T-cell (primary cell): ENCODE results near the gene ZBTB48. TPM values are rescaled to one million over a fixed set of nuclear protein-coding genes. Genes with fewer than 3 reads are reported as not detected.

ENCODE experiments used
- total RNA-seq, 35 experiments: library from RNA in 6 of 35; stranded (reverse) in 6 of 35; fragments of 120-200 nt in 1 of 35; gene quantifications; one replicate each; pipeline versions ENCODE4 v1.2.1 to v1.2.4 and lab custom pipeline; 2013 to 2026

Gene ZBTB48
- total RNA-seq, 5 donors from 2014 or later (not counting 1 experiment from before 2014, with no cell fraction given), result 42.2 to 82.3 (median 70.3) TPM

Other genes with a start within 250 kb of the ZBTB48 start
- 1 to 10 TPM; 6.1 to 9.3 (median 7.4) TPM for gene ACOT7, start 186.2 kb upstream of the ZBTB48 start, total RNA-seq
- gene HES2, start 160.1 kb upstream of the ZBTB48 start, total RNA-seq, result under 1 TPM in 1 of 5 donors, not detected in 4; 0.16 TPM
- gene ESPN, start 155.2 kb upstream of the ZBTB48 start, total RNA-seq, result 1 to 10 TPM; 2.1 to 9.2 (median 6.2) TPM
- 100 to 1,000 TPM; 215 to 580 (median 446) TPM for gene TNFRSF25, start 113.8 kb upstream of the ZBTB48 start, total RNA-seq
- 10 to 100 TPM in 1 of 5 donors, 1 to 10 TPM in 4; 7.1 to 18.2 (median 8.4) TPM for gene PLEKHG5, start 88.3 kb upstream of the ZBTB48 start, total RNA-seq
- 10 to 100 TPM; 48.6 to 66.6 (median 58.7) TPM for gene NOL9, start 25.5 kb upstream of the ZBTB48 start, total RNA-seq
- not detected for gene TAS1R1, start 24.7 kb upstream of the ZBTB48 start, total RNA-seq
- gene KLHL21, start 22.9 kb downstream of the ZBTB48 start, total RNA-seq, result 10 to 100 TPM; 21.9 to 72.3 (median 61.6) TPM
- 10 to 100 TPM in 3 of 5 donors, 1 to 10 TPM in 2; 6.0 to 12.7 (median 11.9) TPM for gene PHF13, start 33.7 kb downstream of the ZBTB48 start, total RNA-seq
- gene THAP3, start 44.9 kb downstream of the ZBTB48 start, total RNA-seq, result 10 to 100 TPM; 12.8 to 37.1 (median 26.1) TPM
- gene DNAJC11, start 121.8 kb downstream of the ZBTB48 start, total RNA-seq, result 10 to 100 TPM; 38.5 to 45.2 (median 42.1) TPM
- 10 to 100 TPM; 29.7 to 37.4 (median 34.6) TPM for gene CAMTA1, start 205.5 kb downstream of the ZBTB48 start, total RNA-seq